GM21381 (cell line): Measurements from ENCODE around the gene PPARG.
"Not testable (repeated sequence)": the region's sequence is repeated elsewhere in the genome, so short reads cannot be mapped to it uniquely, and the experiment has no call there.

Source experiments
- ATAC-seq: cut with Tn5 transposase; IDR thresholded peaks from one replicate; pipeline ENCODE4 v1.9.1; 2021; ENCODE audit warnings: mild to moderate bottlenecking, moderate library complexity; ENCODE audit not compliant: unreplicated experiment

PPARG gene

GRCh38 chr3:12454076-12454815 is 165.4 kb downstream of the PPARG start:
- ATAC-seq = no peak

- no peak for ATAC-seq
These were observed 165.9 kb downstream of the PPARG start for GRCh38 chr3:12454816-12455121.

- ATAC-seq = no peak
These were observed 166.9 kb downstream of the PPARG start for GRCh38 chr3:12455740-12456139.

- no peak for ATAC-seq
These were observed 167.6 kb downstream of the PPARG start for GRCh38 chr3:12456441-12456840.

- not testable (repeated sequence) for ATAC-seq
These were observed 168.5 kb downstream of the PPARG start for GRCh38 chr3:12457380-12457779.

GRCh38 chr3:12458901-12459300 is 170.0 kb downstream of the PPARG start:
- ATAC-seq = no peak

GRCh38 chr3:12460127-12460526 is 171.3 kb downstream of the PPARG start:
- ATAC-seq = no peak

GRCh38 chr3:12461097-12461649 is 172.3 kb downstream of the PPARG start:
- no peak for ATAC-seq

GRCh38 chr3:12462159-12462947 is 173.5 kb downstream of the PPARG start:
- no peak for ATAC-seq

- ATAC-seq = no peak
These were observed 174.8 kb downstream of the PPARG start for GRCh38 chr3:12463686-12464085.

GRCh38 chr3:12464181-12464580 is 175.3 kb downstream of the PPARG start:
- ATAC-seq = no peak

GRCh38 chr3:12465151-12465835 is 176.4 kb downstream of the PPARG start:
- no peak for ATAC-seq

GRCh38 chr3:12465836-12466225 is 177.0 kb downstream of the PPARG start:
- ATAC-seq = no peak

GRCh38 chr3:12467746-12468145 is 178.9 kb downstream of the PPARG start:
- ATAC-seq = no peak

- ATAC-seq = no peak
These were observed 179.4 kb downstream of the PPARG start for GRCh38 chr3:12468276-12468675.

- no peak for ATAC-seq
These were observed 179.9 kb downstream of the PPARG start for GRCh38 chr3:12468757-12469156.

GRCh38 chr3:12469222-12469621 is 180.4 kb downstream of the PPARG start:
- ATAC-seq = not testable (repeated sequence)

GRCh38 chr3:12470111-12470510 is 181.2 kb downstream of the PPARG start:
- no peak for ATAC-seq

- ATAC-seq = no peak
These were observed 181.8 kb downstream of the PPARG start for GRCh38 chr3:12470680-12471079.

GRCh38 chr3:12471241-12471640 is 182.4 kb downstream of the PPARG start:
- ATAC-seq = no peak

- no peak for ATAC-seq
These were observed 183.2 kb downstream of the PPARG start for GRCh38 chr3:12472000-12472610.
